Measurements from ENCODE around the gene TSPAN5.

TSPAN5 gene

DNA sequence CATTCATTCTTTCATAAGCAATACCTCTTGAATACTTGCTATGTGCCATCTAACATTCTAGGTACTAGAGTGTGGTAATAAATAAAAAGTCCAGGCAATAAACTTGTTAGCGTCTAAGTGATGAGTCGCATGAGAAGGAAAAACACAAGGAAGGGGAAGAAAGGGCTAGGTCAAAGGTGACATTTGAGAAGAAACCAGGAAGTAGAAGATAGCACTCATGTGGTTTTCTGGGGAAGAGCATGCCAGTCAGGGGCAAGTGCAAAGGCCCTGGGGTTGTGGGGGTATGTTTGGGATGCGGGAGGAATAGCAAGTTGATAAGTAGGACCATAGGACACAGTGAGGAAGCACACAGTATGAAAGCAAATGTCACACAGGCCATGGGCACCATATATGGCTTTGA is 157.0 kb downstream of the TSPAN5 start:
- DNase-seq (ENCODE audit: low read depth), result no peak
- TF ChIP-seq, protein P1, sequence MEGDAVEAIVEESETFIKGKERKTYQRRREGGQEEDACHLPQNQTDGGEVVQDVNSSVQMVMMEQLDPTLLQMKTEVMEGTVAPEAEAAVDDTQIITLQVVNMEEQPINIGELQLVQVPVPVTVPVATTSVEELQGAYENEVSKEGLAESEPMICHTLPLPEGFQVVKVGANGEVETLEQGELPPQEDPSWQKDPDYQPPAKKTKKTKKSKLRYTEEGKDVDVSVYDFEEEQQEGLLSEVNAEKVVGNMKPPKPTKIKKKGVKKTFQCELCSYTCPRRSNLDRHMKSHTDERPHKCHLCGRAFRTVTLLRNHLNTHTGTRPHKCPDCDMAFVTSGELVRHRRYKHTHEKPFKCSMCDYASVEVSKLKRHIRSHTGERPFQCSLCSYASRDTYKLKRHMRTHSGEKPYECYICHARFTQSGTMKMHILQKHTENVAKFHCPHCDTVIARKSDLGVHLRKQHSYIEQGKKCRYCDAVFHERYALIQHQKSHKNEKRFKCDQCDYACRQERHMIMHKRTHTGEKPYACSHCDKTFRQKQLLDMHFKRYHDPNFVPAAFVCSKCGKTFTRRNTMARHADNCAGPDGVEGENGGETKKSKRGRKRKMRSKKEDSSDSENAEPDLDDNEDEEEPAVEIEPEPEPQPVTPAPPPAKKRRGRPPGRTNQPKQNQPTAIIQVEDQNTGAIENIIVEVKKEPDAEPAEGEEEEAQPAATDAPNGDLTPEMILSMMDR (IDR thresholded peaks at IDR 0.05; ENCODE audit: insufficient read depth, low read depth, low read length, missing control alignments), result no peak
- no peak overlapping the region for H3K4me3 ChIP-seq (ENCODE audit: low read depth, low read length)

DNA sequence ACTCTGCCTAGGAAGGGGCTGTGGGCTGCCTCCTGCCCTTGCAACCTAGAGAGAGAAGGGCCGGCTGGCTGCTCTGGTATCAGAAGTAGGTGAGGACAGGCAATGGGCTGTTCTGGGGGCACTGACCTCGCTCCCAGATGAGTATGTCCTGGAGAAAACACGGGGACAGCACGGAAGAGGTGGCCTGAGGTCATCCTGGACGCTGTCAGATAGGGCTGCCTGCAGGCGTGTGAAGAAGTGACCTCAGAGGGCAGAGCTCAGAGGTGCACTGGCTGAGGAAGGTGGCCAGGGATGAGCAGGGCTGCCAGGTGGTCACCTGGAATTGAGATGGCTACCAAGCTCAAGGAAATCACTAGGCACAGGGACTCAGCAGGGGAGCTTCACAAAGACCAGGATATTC is 159.6 kb downstream of the TSPAN5 start:
- TF ChIP-seq, protein P1 (IDR thresholded peaks at IDR 0.05; ENCODE audit: insufficient read depth, low read depth, low read length, missing control alignments), result no peak
- no peak overlapping the region for H3K4me3 ChIP-seq (ENCODE audit: low read depth, low read length)
- DNase-seq (ENCODE audit: low read depth), result no peak

DNA sequence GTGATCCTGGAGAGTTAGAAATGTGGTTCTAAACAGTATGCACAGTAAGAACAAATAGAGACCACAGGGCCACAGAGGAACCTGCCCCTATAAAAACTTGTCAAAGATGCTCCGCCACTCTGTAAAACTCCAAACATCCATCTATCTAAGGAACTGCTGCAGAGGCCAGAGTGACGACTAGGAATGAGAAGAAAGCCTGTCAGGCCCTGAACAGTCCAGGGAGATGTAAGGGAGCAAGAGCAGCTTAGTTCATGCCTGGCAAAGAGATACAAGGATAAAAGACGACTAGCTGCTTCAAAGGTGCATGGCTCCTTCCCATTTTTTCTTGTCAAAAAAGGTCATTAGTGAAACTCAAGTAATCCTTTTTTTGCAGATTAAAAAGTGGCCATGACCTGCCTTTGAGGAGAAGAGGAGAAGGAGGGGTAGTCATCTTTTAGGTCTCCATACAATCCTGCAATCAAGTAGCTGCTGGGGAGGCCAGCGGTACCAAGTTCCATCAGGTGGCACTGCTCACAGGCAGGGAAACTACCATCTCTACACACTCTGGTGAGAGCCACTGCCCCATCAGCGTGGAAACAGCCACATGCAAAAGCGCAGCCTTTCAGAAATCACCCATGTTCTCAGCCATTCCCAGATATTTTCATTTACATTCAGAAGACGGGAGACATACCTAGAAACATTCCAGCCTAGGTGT is 162.1 kb downstream of the TSPAN5 start:
- TF ChIP-seq, protein P1 (IDR thresholded peaks at IDR 0.05; ENCODE audit: insufficient read depth, low read depth, low read length, missing control alignments), result no peak
- no peak overlapping the region for H3K4me3 ChIP-seq (ENCODE audit: low read depth, low read length)
- DNase-seq (ENCODE audit: low read depth), result no peak

DNA sequence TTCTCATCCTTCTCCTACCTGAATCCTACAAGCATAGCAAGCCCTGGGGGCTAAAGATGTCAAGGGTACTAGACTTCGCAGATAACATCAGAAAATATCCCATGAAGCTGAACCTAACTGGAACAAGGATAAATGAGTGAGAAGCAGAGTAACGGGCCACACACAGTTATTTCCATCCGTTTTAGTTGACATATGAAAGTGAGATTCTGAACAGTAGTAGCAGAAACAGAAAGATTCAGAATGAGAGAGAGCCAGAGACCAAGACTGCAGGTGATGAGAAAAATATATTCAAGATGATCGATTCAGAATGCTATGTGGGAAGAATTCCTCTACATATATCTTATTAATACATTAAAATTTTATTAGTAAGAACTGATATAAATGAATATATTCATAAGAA is 165.1 kb downstream of the TSPAN5 start:
- TF ChIP-seq, protein P1 (IDR thresholded peaks at IDR 0.05; ENCODE audit: insufficient read depth, low read depth, low read length, missing control alignments), result no peak
- H3K4me3 ChIP-seq (ENCODE audit: low read depth, low read length), result no peak overlapping the region
- DNase-seq (ENCODE audit: low read depth), result peak; percentile 16

DNA sequence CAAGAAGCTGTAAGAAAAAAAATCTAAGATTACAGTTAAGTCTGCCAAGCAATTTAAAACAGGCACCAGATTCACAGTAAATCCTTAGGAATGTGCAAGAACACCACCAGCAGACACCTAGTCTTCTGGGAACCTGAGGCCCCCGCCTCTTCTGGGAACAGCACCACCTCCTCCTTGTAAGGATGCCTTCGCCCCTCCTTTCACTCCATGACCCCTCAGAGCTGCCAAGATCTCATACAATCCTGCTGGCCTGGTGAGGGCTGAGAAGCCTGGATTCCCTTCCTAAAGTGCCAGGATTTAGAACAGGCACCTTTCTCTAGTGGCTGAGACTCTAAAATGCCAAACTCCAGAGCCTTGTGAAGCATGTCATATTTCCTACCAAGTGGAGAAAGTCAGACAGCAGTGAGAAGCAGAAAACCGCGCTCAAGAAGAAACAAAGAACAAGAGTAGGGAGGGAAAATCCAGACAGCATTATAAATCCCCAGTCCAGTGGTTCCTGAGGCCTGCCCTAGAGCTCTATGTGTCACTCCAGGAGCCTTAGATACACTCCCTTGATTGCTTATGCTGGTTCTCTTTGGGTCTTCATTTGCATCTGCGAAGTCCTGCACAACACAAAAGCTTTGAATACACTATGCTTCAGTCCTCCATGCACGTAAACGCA is 166.4 kb downstream of the TSPAN5 start:
- no peak overlapping the region for H3K4me3 ChIP-seq (ENCODE audit: low read depth, low read length)
- TF ChIP-seq, protein P1 (IDR thresholded peaks at IDR 0.05; ENCODE audit: insufficient read depth, low read depth, low read length, missing control alignments), result no peak
- DNase-seq (ENCODE audit: low read depth), result no peak

DNA sequence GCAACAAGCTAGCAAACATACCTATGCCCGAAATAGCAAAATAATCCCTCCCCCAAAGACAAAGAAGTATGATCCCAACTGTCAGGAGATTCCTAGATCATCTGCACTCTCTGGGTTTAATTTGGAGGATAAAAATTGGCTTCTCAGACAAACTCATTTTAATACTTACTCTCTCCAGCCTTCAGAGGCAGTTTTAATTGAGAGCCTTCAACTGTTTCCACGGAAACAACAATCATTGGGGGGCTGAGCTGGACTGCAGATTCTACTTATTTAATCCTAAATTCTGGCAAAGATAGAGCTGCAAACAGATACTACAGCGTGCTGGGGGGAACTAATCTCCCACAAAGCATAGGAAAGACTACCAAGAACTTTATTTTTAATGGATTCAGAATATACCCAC is 168.2 kb downstream of the TSPAN5 start:
- TF ChIP-seq, protein P1 (IDR thresholded peaks at IDR 0.05; ENCODE audit: insufficient read depth, low read depth, low read length, missing control alignments), result no peak
- DNase-seq (ENCODE audit: low read depth), result no peak
- no peak overlapping the region for H3K4me3 ChIP-seq (ENCODE audit: low read depth, low read length)

Measured in GM12865 (cell line).